ENCODE data around the gene NUP50.

NUP50 gene

DNA sequence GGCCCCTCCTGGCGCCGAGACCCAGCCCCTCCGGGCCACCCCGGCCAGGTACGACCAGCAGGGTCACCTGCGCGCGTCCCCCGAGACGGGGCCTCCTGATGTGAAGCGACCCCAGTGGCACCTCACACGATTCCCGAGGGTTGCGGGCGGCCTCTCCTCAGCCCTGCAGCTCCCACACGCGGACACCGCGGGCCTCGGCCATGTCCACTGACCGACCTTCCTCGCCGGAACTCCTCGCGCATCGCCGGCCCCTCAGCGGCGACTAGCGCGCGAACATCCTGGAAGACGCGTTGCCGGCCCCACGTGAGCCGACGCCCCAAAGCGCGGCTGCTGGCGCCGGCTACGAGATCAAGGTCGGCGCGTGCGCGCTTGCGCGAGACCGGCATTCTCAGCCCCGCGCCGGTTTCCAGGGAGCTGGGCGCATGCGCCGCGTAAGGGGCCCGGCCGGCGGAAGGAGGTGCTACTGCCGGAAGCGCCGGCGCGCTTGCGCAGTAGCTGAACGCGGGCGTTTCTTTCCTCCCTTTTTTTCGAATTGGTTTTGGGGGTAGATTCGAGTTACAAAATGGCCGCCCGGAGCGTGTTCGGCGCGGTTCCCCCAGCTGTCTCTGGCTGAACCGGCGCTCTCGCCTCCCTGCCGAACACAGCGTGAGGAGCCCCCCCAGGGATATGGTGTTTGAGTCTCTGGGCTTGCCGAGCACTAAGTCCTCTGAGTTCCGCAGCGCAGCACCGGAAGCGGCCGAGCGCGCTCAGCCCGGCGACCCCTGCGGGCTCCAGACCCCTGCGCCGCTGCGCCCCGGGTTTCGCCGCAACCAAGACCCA lies at the start of gene NUP50:
Gene NUP50 (plus strand): TSS at position 475 of the 819 bp plus-strand sequence. CDS start 4,253 bp downstream, outside the sequence.
- in situ Hi-C loops (cut with MboI; ENCODE audit: low pct_unique_long_range_greater_than_20kb, low sequenced_read_pairs): no loop called here
- DNase-seq: peak; percentile 95

- in situ Hi-C loops (cut with MboI; ENCODE audit: low pct_unique_long_range_greater_than_20kb, low sequenced_read_pairs): no loop called here
Observed at GRCh38 chr22:45120440-45120839, 43.3 kb upstream of the NUP50 start.

GRCh38 chr22:45120931-45121330 lies 42.8 kb upstream of the NUP50 start:
- in situ Hi-C loops (cut with MboI; ENCODE audit: low pct_unique_long_range_greater_than_20kb, low sequenced_read_pairs): no loop called here

More at GRCh38 chr22:45120440-45120839, 43.3 kb upstream of the NUP50 start:
- DNase-seq: no peak

DNA sequence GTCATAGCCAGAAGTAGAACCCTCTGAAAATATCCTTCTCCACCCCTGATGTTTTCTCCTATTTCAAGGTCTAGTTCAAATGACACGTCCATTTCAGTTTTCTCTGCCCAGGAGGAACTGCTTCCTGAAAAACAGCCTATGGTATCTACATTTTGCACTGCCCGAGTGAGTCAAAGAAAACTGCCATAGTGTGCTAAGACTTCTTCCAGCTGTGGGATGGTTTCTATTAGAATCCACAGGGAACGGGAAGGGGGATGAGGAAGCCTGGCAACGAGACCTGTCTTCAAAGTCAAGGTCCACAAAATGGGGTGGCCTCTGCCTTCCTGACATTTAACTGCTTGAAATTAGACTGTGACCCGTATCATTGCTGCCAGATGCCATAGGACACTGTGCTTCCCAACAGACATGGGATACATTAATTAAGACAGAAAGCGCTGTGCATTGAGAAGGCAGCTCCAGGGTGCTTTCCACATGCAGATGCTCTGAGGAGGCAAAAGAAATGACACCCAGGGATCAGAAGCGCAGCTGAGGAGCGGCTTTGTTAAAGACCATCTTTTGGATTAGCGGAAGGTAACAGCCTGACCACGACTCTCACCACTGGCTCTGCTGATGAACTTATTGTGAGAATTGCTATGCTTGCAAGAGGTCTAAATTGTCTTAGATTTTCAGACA lies 39.4 kb upstream of the NUP50 start:
- in situ Hi-C loops (cut with MboI; ENCODE audit: low pct_unique_long_range_greater_than_20kb, low sequenced_read_pairs): no loop called here

More at GRCh38 chr22:45120931-45121330, 42.8 kb upstream of the NUP50 start:
- no peak for DNase-seq

GRCh38 chr22:45125188-45125587 lies 38.5 kb upstream of the NUP50 start:
- no peak for DNase-seq
- in situ Hi-C loops (cut with MboI; ENCODE audit: low pct_unique_long_range_greater_than_20kb, low sequenced_read_pairs): no loop called here

More for the DNA sequence above, 39.4 kb upstream of the NUP50 start:
- no peak for DNase-seq

DNA sequence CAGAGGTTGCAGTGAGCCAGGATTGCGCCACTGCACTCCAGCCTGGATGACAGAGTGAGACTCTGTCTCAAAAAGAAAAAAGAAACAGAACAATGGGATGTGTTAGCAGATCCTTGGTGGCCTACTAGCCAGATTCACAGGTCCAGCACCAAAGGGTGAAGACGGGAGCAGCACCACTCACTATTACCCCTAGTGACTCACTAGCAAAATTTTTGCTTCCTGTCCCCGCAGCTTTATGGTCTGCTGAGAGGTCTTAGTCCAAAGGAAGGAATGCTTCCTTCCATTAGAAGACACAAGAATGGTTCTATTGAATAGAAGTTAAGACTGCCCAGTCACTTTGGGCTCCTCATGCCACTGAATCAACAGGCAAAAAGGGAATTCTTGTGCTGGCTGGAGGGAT lies 35.9 kb upstream of the NUP50 start:
- no peak for DNase-seq
- in situ Hi-C loops (cut with MboI; ENCODE audit: low pct_unique_long_range_greater_than_20kb, low sequenced_read_pairs): no loop called here

- DNase-seq: no peak
- in situ Hi-C loops (cut with MboI; ENCODE audit: low pct_unique_long_range_greater_than_20kb, low sequenced_read_pairs): no loop called here
Observed at GRCh38 chr22:45129703-45130524, 33.8 kb upstream of the NUP50 start.

DNA sequence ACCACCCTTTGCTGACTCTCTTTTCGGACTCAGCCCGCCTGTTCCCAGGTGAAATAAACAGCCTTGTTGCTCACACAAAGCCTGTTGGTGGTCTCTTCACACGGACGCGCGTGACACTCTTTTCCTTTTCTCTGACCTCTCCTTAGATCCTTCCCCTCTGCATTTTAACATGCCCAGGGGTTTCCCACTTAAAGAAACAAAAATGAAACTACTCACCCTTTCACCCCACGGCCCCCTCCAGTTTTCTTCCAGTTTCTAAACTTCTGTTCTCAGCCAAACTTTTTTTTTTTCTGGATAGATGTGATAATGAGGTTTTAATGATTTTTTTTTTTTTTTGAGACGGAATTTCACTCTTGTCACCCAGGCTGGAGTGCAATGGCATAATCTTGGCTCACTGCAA lies 32.8 kb upstream of the NUP50 start:
- no peak for DNase-seq
- in situ Hi-C loops (cut with MboI; ENCODE audit: low pct_unique_long_range_greater_than_20kb, low sequenced_read_pairs): no loop called here

DNA sequence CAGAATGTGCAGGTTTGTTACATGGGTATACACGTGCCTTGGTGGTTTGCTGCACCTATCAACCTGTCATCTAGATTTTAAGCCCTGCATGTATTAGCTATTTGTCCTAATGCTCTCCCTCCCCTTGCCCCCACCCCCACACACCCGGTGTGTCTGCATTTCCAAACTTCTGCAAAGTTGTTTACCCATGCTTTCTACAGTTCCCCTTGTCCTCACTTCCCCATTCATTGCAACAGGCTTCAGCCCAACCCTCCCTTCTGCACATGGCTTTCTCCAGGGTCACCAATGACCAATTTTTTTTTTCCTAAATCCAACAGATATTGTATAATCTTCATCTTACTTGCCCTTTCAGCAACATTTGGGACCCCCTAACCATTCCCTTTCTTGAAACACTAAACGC lies 32.0 kb upstream of the NUP50 start:
- DNase-seq: peak; percentile 75
- in situ Hi-C loops (cut with MboI; ENCODE audit: low pct_unique_long_range_greater_than_20kb, low sequenced_read_pairs): no loop called here

GRCh38 chr22:45134313-45134712 lies 29.4 kb upstream of the NUP50 start:
- in situ Hi-C loops (cut with MboI; ENCODE audit: low pct_unique_long_range_greater_than_20kb, low sequenced_read_pairs): no loop called here
- DNase-seq: no peak

GRCh38 chr22:45136594-45136993 lies 27.1 kb upstream of the NUP50 start:
- in situ Hi-C loops (cut with MboI; ENCODE audit: low pct_unique_long_range_greater_than_20kb, low sequenced_read_pairs): no loop called here
- no peak for DNase-seq

DNA sequence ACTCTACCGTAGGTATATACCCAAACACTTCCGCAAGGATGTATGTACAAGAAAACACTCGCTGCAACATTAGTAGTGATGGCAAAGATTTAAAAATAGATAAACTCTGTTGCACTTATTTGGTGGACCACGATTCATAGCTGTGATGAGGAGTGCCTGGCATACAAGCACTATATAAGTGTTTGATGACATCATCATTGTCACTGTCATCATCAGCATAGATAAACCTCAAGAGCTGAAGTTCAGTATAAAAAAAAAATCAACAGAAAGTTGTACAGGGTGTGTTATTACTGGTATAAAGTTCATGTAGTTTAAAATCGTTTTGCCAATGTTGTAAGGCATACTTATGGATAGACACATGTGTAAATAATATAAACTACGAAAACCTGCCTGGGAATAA lies 24.0 kb upstream of the NUP50 start:
- no peak for DNase-seq
- in situ Hi-C loops (cut with MboI; ENCODE audit: low pct_unique_long_range_greater_than_20kb, low sequenced_read_pairs): no loop called here

- DNase-seq: no peak
- in situ Hi-C loops (cut with MboI; ENCODE audit: low pct_unique_long_range_greater_than_20kb, low sequenced_read_pairs): no loop called here
Observed at GRCh38 chr22:45142376-45142775, 21.3 kb upstream of the NUP50 start.

DNA sequence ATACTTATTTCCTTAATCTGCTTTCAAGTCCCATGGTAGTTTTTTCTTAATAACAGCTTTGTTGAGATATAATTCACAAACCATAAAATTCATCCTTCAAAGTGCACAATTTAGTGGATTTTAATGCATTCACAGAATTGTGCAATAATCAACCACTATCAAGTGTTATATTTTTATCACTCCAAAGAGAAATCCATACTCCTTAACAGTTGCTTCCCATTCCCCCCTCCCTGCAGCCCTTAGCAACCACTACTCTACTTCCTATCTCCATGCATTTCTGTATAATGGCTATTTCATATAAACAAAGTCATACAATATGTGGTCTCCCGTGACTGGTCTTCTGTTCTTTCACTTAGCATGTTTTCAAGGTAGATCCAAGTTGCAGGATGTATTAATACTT lies 18.8 kb upstream of the NUP50 start:
- DNase-seq: no peak
- in situ Hi-C loops (cut with MboI; ENCODE audit: low pct_unique_long_range_greater_than_20kb, low sequenced_read_pairs): no loop called here

DNA sequence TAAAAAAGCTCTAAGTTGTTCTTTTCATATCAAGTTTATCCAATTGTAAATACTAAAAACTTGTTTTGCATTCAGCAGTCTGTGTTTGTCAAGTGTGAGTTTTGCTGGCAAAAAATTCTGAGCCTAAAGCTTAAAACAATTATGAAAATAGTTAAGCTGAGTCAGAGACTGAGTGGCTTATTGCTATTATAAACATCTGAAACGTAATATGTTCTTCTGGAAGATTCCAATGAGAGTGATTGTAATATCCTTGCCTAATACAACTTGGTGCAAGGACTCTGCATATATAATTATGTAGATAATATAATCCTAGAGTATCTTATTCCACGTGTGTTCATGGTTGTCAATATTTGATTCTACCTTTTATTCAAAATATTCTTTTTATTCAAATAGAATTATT lies 14.1 kb upstream of the NUP50 start:
- in situ Hi-C loops (cut with MboI; ENCODE audit: low pct_unique_long_range_greater_than_20kb, low sequenced_read_pairs): no loop called here
- no peak for DNase-seq

DNA sequence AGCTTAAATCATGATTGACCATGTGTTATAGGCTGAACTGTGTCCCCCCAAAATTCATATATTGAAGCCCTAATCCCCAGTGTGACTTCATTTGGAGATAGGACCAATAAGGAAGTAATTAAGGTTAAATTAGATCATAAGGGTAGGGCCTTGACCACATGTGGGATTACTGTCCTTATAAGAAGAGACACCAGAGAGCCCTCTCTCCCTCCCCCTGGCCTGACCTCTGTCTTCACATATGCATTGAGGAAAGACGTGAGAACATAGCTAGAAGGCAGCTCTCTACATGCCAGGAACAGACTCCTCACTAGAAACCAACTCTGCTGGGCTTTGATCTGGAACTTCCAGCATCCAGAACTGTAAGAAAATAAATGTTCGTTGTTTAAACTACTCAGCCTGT lies 13.6 kb upstream of the NUP50 start:
- in situ Hi-C loops (cut with MboI; ENCODE audit: low pct_unique_long_range_greater_than_20kb, low sequenced_read_pairs): no loop called here

GRCh38 chr22:45151503-45151902 lies 12.2 kb upstream of the NUP50 start:
- no peak for DNase-seq
- in situ Hi-C loops (cut with MboI; ENCODE audit: low pct_unique_long_range_greater_than_20kb, low sequenced_read_pairs): no loop called here

More for the DNA sequence above, 13.6 kb upstream of the NUP50 start:
- DNase-seq: no peak

DNA sequence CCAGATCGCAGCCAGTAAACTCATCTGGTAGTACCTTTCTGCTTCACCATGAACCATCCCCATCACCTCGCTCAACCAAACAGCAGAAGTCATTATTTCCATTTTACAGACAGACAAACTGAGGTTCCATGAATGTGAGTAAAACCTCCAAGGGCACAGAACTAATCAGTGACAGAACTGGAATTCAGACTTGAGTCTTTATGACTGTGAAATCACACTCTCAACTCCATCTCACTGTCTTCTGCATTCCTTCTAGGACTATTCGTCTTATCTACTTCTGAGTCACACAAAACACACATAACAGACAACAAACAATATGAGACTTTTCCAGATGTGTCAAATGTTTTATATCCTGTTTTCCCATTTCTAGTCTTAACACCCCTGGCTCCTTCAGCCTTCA lies 9.3 kb upstream of the NUP50 start:
- DNase-seq: no peak
- in situ Hi-C loops (cut with MboI; ENCODE audit: low pct_unique_long_range_greater_than_20kb, low sequenced_read_pairs): no loop called here

DNA sequence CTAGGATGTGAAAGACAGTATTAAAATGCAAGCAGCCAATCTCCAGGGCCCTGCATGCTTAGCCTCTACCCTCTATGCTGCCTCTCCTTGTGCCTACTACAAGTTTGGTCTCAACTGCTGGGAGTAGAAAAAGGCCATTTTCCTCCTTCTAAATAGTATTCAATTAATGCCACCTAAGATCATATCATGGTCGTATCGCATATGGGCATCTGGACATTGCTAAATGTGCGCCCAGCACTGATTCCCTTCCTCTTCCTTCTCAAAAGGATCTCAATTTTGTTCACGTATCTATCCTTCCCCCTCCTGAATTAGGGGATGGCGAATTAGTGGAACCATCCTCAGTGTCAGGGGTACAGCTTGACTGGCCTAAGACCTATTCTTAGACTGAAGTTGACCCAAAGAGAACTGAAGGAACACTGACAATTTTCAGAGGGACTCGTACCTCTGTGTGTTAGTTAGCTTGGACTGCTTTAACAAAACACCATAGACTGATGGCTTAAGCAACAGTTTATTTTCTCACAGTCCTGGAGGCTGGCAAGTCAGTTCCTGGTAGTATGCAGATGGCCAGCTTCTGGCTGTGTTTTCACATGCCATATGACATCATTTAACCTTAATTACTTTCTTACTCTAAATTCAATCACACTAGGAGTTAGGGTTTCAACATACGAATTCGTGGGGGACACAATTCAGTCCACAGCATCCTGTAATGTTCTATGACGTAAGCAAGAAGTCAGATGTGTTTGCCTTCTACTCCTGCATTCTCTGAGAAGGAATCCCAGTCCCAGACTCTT lies 8.5 kb upstream of the NUP50 start:
- in situ Hi-C loops (cut with MboI; ENCODE audit: low pct_unique_long_range_greater_than_20kb, low sequenced_read_pairs): no loop called here

More for the DNA sequence above, 8.5 kb upstream of the NUP50 start:
- DNase-seq: no peak

All from KBM-7 (cell line).